Neuronal stem cell (in vitro differentiated cells): Measurements from ENCODE around the gene TFB1M.

Experiments used
- DNase-seq: peaks from one replicate; pipeline ENCODE4 v3.0.0-alpha.2; 2013; ENCODE audit warnings: low spot score
- H2AFZ ChIP-seq: one replicate; pipeline ENCODE4 v1.6.1; 2013; ENCODE audit warnings: mild to moderate bottlenecking, low read length, inconsistent platforms
- H2AK5ac ChIP-seq: 2 replicates; pipeline ENCODE4 v1.6.1; 2013; ENCODE audit warnings: low read depth, mild to moderate bottlenecking, inconsistent platforms, low read length, moderate library complexity, mixed read lengths
- H2BK120ac ChIP-seq: 2 replicates; pipeline ENCODE4 v1.6.1; 2013; ENCODE audit warnings: low read depth, mild to moderate bottlenecking, inconsistent platforms, low read length, moderate library complexity, mixed read lengths
- H2BK12ac ChIP-seq: one replicate; pipeline ENCODE4 v1.6.1; 2013; ENCODE audit warnings: low read length, inconsistent platforms
- H2BK15ac ChIP-seq: 2 replicates; pipeline ENCODE4 v1.6.1; 2013; ENCODE audit warnings: mild to moderate bottlenecking, low read length, inconsistent platforms, mixed read lengths
- H2BK5ac ChIP-seq: one replicate; pipeline ENCODE4 v1.6.1; 2013; ENCODE audit warnings: inconsistent platforms, mild to moderate bottlenecking, low read length, moderate library complexity
- H3K14ac ChIP-seq: one replicate; pipeline ENCODE4 v1.6.1; 2013; ENCODE audit warnings: low read length, inconsistent platforms
- H3K18ac ChIP-seq: 2 replicates; pipeline ENCODE4 v1.6.1; 2013; ENCODE audit warnings: low read length, inconsistent platforms
- H3K23ac ChIP-seq: 2 replicates; pipeline ENCODE4 v1.6.1; 2013; ENCODE audit warnings: low read depth, mild to moderate bottlenecking, mixed read lengths, low read length, inconsistent platforms; ENCODE audit not compliant: poor library complexity
- H3K27ac ChIP-seq: replicated peaks from 3 replicates; pipeline ENCODE4 v1.5.1; 2013; ENCODE audit warnings: low read length, inconsistent platforms
- H3K27me3 ChIP-seq, 3 experiments: 2 replicates each; pipeline ENCODE4 v1.6.1; 2013; ENCODE audit warnings: low read length in 3 of 3, mild to moderate bottlenecking in 2 of 3, inconsistent platforms in 1 of 3, low read depth in 1 of 3, mixed read lengths in 1 of 3, moderate library complexity in 1 of 3; ENCODE audit not compliant: control insufficient read depth in 3 of 3, insufficient read depth in 3 of 3
- H3K36me3 ChIP-seq, 2 donors: replicated peaks in 1 of 2; 2 replicates each; pipeline ENCODE4 v1.6.1; 2013; ENCODE audit warnings: low read length in 2 of 2; ENCODE audit not compliant: control insufficient read depth in 2 of 2, insufficient read depth in 2 of 2
- H3K4ac ChIP-seq: 2 replicates; pipeline ENCODE4 v1.6.1; 2013; ENCODE audit warnings: inconsistent platforms, mild to moderate bottlenecking, low read length, moderate library complexity
- H3K4me1 ChIP-seq, 2 donors: 1 replicate in 1 of 2; 2 replicates in 1 of 2; pipeline ENCODE4 v1.6.1; 2013; ENCODE audit warnings: low read length in 2 of 2, low read depth in 1 of 2; ENCODE audit not compliant: control insufficient read depth in 2 of 2, insufficient read depth in 1 of 2
- H3K4me2 ChIP-seq: one replicate; pipeline ENCODE4 v1.6.1; 2013; ENCODE audit warnings: mild to moderate bottlenecking, low read length, inconsistent platforms; ENCODE audit not compliant: insufficient read depth, poor library complexity, severe bottlenecking
- H3K4me3 ChIP-seq, 2 donors: 2 replicates each; pipeline ENCODE4 v1.5.1; 2013; ENCODE audit warnings: low read length in 2 of 2, mild to moderate bottlenecking in 2 of 2, inconsistent platforms in 1 of 2, moderate library complexity in 1 of 2
- H3K79me1 ChIP-seq: one replicate; pipeline ENCODE4 v1.6.1; 2013; ENCODE audit warnings: low read depth, mild to moderate bottlenecking, inconsistent platforms, low read length, moderate library complexity
- H3K9ac ChIP-seq: one replicate; pipeline ENCODE4 v1.6.1; 2013; ENCODE audit warnings: mild to moderate bottlenecking, low read depth, low read length, inconsistent platforms; ENCODE audit not compliant: poor library complexity
- H3K9me3 ChIP-seq, 2 donors: replicated peaks in 1 of 2; 2 replicates each; pipeline versions ENCODE3 to v1.6.1; 2013; ENCODE audit warnings: low read length in 2 of 2, mild to moderate bottlenecking in 2 of 2, inconsistent platforms in 1 of 2, low read depth in 1 of 2, mixed read lengths in 1 of 2, moderate library complexity in 1 of 2; ENCODE audit not compliant: control insufficient read depth in 2 of 2, insufficient read depth in 1 of 2
- H4K8ac ChIP-seq: one replicate; pipeline ENCODE4 v1.6.1; 2013; ENCODE audit warnings: low read depth, mild to moderate bottlenecking, inconsistent platforms, low read length, moderate library complexity
- H4K91ac ChIP-seq: one replicate; pipeline ENCODE4 v1.6.1; 2013; ENCODE audit warnings: low read length, low read depth, mild to moderate bottlenecking, inconsistent platforms; ENCODE audit not compliant: poor library complexity
- WGBS, 2 donors: extraction: QIAGEN DNeasy Blood & Tissue Kit; methylation state at CpG; one replicate each; pipeline ENCODE4 v1.1.7; 2013; ENCODE audit warnings: missing lambda C conversion rate in 2 of 2, mixed read lengths in 1 of 2; ENCODE audit not compliant: insufficient read length in 2 of 2, insufficient replicate concordance in 1 of 2; ENCODE audit errors: extremely low coverage in 2 of 2; 5-methylcytosine and 5-hydroxymethylcytosine counted together

The TFB1M gene

DNA sequence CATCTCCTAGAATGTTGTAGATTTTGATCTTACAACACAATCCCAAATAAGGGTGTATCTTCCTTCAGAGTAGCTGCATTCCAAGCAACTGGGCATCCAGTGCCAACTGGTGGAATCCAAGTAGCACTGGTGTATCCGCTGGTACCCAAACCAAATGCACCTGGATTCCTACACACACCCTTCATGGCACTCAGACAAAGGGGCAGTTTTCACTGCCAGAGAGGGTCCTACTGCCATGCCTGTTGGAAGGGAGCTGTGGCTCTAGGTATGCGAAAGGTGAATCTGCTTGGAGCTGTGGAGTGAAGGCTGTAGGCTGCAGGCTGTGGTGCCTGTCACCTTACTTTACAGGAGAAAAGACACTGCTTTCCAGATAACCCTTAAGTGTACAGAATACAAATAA is 67.5 kb downstream of the TFB1M start:
- Histone ChIP-seq H3K4me2 (no peak overlapping the region), H3K9me3 (peaks cover 0 to 7% of the 10 kb centered on the region in 2 donors), H2AFZ (no peak overlapping the region), H4K91ac (no peak overlapping the region), H2BK15ac (no peak overlapping the region), H3K14ac (no peak overlapping the region), H3K4me1 (no peaks in the 10 kb centered on the region), H3K9ac (peak overlapping the region; percentile 27), H4K8ac (no peak overlapping the region), H2BK5ac (no peak overlapping the region), H2AK5ac (no peak overlapping the region), H3K18ac (no peak overlapping the region), H3K36me3 (peaks cover 16 to 93% of the 10 kb centered on the region in 2 donors), H3K79me1 (no peaks in the 10 kb centered on the region), H3K27ac (no peak overlapping the region), H3K4me3 (no peak overlapping the region), H2BK120ac (no peak overlapping the region), H3K27me3 (no peaks in the 10 kb centered on the region), H3K23ac (no peak overlapping the region), H2BK12ac (no peak overlapping the region), H3K4ac (no peak overlapping the region)
- WGBS, 2 donors: no CpG with 5 or more reads among the region's 2 CpGs
- no peak for DNase-seq

DNA sequence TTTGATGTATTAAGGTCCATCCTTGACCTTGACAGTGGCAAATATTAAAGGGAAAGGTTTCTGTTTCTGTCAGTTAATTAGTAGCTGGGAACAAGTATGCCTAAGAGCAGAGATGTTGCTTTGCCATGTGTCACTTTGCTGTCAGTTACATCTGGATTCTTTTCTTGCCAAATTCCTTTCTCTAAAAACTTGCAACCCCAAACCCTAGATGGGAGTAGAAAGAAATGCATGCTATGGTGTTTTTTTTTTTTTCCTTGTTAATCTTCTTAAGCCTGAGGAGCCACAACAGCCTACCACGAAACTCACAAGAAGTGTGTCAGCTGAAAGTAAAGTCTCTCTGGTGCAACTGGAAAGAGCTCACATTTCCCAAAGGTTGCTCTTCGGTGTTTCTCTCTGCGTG is 68.5 kb downstream of the TFB1M start:
- Histone ChIP-seq H4K8ac (no peak overlapping the region), H3K4me3 (no peak overlapping the region), H3K36me3 (peaks cover 15 to 94% of the 10 kb centered on the region in 2 donors), H3K27ac (no peak overlapping the region), H2BK12ac (no peak overlapping the region), H3K4me2 (no peak overlapping the region), H2BK15ac (no peak overlapping the region), H3K18ac (no peak overlapping the region), H3K27me3 (no peaks in the 10 kb centered on the region), H3K23ac (no peak overlapping the region), H3K4me1 (no peaks in the 10 kb centered on the region), H2BK5ac (no peak overlapping the region), H3K9ac (no peak overlapping the region), H3K14ac (no peak overlapping the region), H2BK120ac (no peak overlapping the region), H3K79me1 (no peaks in the 10 kb centered on the region), H3K9me3 (peaks cover 0 to 7% of the 10 kb centered on the region in 2 donors), H2AK5ac (no peak overlapping the region), H3K4ac (no peak overlapping the region), H4K91ac (no peak overlapping the region), H2AFZ (no peak overlapping the region)
- WGBS, 2 donors: no CpG with 5 or more reads among the region's 3 CpGs
- DNase-seq: no peak

DNA sequence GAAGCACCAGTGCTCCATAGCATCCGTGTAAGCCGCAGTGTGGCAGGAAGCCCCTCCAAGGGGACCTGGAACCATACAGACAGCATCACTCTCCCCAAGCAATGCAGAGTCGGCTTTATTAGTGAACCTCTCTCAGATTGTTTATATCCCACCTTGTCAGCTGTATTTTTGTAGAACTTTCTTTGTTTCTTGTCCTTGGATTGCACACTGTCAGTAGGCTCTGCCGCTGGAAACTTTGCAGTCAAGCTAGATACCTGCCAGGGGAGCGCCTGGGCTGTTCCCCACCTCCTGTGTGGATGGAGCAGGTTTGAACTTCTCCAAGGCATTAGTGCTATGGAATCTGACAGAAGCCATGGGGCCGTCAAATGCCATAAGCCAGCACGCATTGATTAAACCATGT is 69.1 kb downstream of the TFB1M start:
- Histone ChIP-seq H3K27me3 (no peaks in the 10 kb centered on the region), H3K36me3 (peaks cover 15 to 94% of the 10 kb centered on the region in 2 donors), H3K27ac (no peak overlapping the region), H3K18ac (no peak overlapping the region), H2BK12ac (no peak overlapping the region), H2BK120ac (no peak overlapping the region), H3K23ac (no peak overlapping the region), H3K4me2 (no peak overlapping the region), H3K79me1 (no peaks in the 10 kb centered on the region), H2BK5ac (no peak overlapping the region), H3K4me1 (no peaks in the 10 kb centered on the region), H2AK5ac (no peak overlapping the region), H2BK15ac (no peak overlapping the region), H3K14ac (no peak overlapping the region), H3K4ac (no peak overlapping the region), H3K9ac (no peak overlapping the region), H4K8ac (no peak overlapping the region), H3K4me3 (no peak overlapping the region), H2AFZ (no peak overlapping the region), H3K9me3 (peaks cover 0 to 9% of the 10 kb centered on the region in 2 donors), H4K91ac (no peak overlapping the region)
- no peak for DNase-seq
- WGBS, 2 donors: no CpG with 5 or more reads among the region's 7 CpGs

DNA sequence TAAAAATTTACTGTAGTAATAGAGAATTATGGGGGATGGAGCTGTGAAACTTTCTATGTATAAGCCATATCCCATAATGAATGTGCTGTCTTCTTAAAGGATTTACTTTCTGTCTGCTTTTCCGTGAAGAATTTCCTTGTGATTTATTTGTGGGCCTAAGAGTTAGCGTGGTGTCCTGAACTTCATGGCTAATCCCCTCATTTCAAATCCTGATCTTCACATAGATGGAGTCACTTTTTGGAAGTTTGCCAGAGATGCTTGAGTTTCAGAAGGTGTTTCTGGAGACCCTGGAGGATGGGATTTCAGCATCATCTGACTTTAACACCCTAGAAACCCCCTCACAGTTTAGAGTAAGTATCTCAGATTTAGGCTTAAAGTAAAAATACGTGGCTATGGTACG is 69.8 kb downstream of the TFB1M start:
- H2BK120ac ChIP-seq: no peak overlapping the region
- no peak for DNase-seq
- H2AFZ ChIP-seq: no peak overlapping the region
- no peak overlapping the region for H3K9ac ChIP-seq
- no peak overlapping the region for H2AK5ac ChIP-seq
- no peak overlapping the region for H4K91ac ChIP-seq
- H3K23ac ChIP-seq: no peak overlapping the region
- H4K8ac ChIP-seq: no peak overlapping the region
- no peak overlapping the region for H3K4ac ChIP-seq
- H2BK12ac ChIP-seq: no peak overlapping the region
- H3K79me1 ChIP-seq: no peaks in the 10 kb centered on the region
- no peak overlapping the region for H2BK15ac ChIP-seq
- no peaks in the 10 kb centered on the region for H3K4me1 ChIP-seq
- H3K4me3 ChIP-seq: no peak overlapping the region
- H3K4me2 ChIP-seq: no peak overlapping the region
- WGBS, 2 donors: no CpG with 5 or more reads among the region's 4 CpGs
- no peak overlapping the region for H3K18ac ChIP-seq
- H3K27me3 ChIP-seq: no peaks in the 10 kb centered on the region
- H3K14ac ChIP-seq: no peak overlapping the region
- H3K9me3 ChIP-seq: peaks cover 0 to 11% of the 10 kb centered on the region in 2 donors
- H3K36me3 ChIP-seq: peaks cover 13 to 94% of the 10 kb centered on the region in 2 donors
- no peak overlapping the region for H2BK5ac ChIP-seq
- no peak overlapping the region for H3K27ac ChIP-seq
